Sigmoid colon (tissue), 4 donors: ENCODE measurements around the gene ACACA.

Experiments
- CTCF ChIP-seq, 4 experiments: fragments of 450-650 bp in 3 of 4; fragments of 200-600 bp in 1 of 4; IDR thresholded peaks; one replicate each; pipeline ENCODE4 v1.5.1; 2016 to 2019; ENCODE audit warnings: antibody characterized with exemption in 4 of 4, mild to moderate bottlenecking in 3 of 4, moderate library complexity in 2 of 4
- POLR2AphosphoS5 ChIP-seq, 4 donors: sonication (generic); formaldehyde crosslinking; IDR thresholded peaks; one replicate each; pipeline ENCODE4 v1.6.1; 2017; ENCODE audit warnings: antibody characterized with exemption in 4 of 4

GRCh38 chr17:37405955-37406634, 541 bp downstream of the ACACA start:
- TF ChIP-seq POLR2AphosphoS5 (IDR thresholded peaks at IDR 0.05) (no peak), CTCF (IDR thresholded peaks at IDR 0.05) (no peak)
